ENCODE results near the gene PADI1.

Gene PADI1

GRCh38 chr1:17274186-17275170 is 69.5 kb downstream of the PADI1 start:
- DNase-seq, result peak; percentile 25 to 27

GRCh38 chr1:17276568-17276967 is 71.6 kb downstream of the PADI1 start:
- DNase-seq, result peak; percentile 13 to 95

- DNase-seq, result no peak
These were observed 72.7 kb downstream of the PADI1 start for GRCh38 chr1:17277511-17278159.

GRCh38 chr1:17278996-17279830 is 74.3 kb downstream of the PADI1 start:
- no peak for DNase-seq

- no peak for DNase-seq
These were observed 75.5 kb downstream of the PADI1 start for GRCh38 chr1:17280436-17280835.

GRCh38 chr1:17280894-17281293 is 76.0 kb downstream of the PADI1 start:
- DNase-seq, result no peak

- DNase-seq, result peak; percentile 7 to 99
These were observed 76.8 kb downstream of the PADI1 start for GRCh38 chr1:17281775-17282181.

- no peak for DNase-seq
These were observed 77.9 kb downstream of the PADI1 start for GRCh38 chr1:17282836-17283235.

GRCh38 chr1:17286646-17287045 is 81.7 kb downstream of the PADI1 start:
- no peak for DNase-seq

GRCh38 chr1:17287130-17287776 is 82.3 kb downstream of the PADI1 start:
- DNase-seq, result peak in 1 of 2 donors; percentile 30

- DNase-seq, result no peak
These were observed 84.8 kb downstream of the PADI1 start for GRCh38 chr1:17289721-17290120.

GRCh38 chr1:17290553-17290952 is 85.6 kb downstream of the PADI1 start:
- no peak for DNase-seq

- DNase-seq, result peak in 1 of 2 donors; percentile 18
These were observed 87.6 kb downstream of the PADI1 start for GRCh38 chr1:17292299-17293160.

GRCh38 chr1:17293681-17294425 is 88.9 kb downstream of the PADI1 start:
- DNase-seq, result peak in 1 of 2 donors; percentile 46

GRCh38 chr1:17295292-17295691 is 90.4 kb downstream of the PADI1 start:
- DNase-seq, result no peak

All from bone marrow (tissue), 2 donors.